ENCODE measurements around the gene MYO19.

MYO19 gene, protein sequence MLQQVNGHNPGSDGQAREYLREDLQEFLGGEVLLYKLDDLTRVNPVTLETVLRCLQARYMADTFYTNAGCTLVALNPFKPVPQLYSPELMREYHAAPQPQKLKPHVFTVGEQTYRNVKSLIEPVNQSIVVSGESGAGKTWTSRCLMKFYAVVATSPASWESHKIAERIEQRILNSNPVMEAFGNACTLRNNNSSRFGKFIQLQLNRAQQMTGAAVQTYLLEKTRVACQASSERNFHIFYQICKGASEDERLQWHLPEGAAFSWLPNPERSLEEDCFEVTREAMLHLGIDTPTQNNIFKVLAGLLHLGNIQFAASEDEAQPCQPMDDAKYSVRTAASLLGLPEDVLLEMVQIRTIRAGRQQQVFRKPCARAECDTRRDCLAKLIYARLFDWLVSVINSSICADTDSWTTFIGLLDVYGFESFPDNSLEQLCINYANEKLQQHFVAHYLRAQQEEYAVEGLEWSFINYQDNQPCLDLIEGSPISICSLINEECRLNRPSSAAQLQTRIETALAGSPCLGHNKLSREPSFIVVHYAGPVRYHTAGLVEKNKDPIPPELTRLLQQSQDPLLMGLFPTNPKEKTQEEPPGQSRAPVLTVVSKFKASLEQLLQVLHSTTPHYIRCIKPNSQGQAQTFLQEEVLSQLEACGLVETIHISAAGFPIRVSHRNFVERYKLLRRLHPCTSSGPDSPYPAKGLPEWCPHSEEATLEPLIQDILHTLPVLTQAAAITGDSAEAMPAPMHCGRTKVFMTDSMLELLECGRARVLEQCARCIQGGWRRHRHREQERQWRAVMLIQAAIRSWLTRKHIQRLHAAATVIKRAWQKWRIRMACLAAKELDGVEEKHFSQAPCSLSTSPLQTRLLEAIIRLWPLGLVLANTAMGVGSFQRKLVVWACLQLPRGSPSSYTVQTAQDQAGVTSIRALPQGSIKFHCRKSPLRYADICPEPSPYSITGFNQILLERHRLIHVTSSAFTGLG

DNA sequence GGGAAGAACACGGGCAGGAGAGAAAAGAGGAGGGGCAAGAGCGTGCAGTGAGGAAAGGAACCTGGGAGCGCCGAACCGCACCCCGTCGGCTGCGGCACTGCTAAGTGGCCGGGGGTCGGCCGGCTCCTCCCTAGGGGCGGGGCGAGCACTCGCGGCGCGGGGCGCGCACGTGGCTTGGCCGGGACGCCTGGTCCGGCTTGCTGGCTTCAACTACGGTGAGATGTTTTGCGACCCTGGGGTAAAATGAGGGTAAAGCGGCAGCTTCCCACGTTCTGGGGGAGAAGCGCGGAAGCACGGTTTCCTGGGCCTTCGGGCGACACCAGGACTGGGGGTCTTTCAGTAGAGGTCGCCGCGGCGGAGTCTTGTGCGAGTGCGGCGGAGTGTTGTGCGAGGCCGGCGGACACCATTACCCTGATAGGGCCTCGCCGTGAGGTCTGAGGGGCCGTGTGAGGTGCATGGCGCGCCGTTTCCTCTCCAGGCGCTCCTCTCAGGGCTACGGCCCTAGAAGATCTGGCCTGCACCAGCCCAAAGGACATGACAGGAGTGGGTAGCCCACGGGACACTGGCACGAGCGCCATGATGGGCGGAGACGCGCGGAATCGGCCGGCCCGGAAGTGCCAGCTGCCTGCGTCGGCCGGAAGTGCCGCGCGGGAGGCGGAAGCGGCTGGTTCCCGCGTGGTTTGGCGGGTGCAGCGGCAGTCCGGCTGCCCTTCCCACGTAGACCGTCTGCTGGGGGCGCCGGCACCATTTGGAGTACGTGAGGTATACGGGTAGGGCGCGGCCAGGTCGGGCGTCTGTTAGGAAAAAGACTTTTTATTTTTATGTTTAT, at the start of gene MYO19, which contains the start of gene PIGW:
TSS of gene MYO19 (minus strand) at position 29 of the 829 bp plus-strand sequence. CDS start 2,330 bp downstream, outside the sequence.
TSS of gene PIGW (plus strand) at position 148 of the 829 bp plus-strand sequence. CDS start 2,115 bp downstream, outside the sequence.
- DNase-seq: peak; percentile 84

DNA sequence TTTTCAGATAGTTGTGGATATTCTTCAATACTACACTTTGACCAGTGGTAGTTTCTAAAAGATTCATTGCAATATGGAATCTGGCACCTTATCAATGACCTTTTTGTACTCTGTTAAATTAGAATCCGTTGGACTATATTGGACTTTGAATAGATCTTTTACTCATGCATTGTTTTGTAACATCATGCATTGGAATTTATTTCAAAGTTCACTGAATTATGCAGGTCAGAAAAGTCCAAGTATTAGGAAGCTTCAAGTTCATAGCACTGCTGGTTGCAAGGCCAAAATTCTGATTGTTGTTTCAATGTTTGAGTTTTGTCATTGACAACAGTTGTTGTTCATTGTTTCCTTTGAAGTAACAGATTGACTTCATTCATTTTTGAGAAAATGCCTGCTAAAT, 49.1 kb upstream of the MYO19 start:
- no peak for DNase-seq

DNA sequence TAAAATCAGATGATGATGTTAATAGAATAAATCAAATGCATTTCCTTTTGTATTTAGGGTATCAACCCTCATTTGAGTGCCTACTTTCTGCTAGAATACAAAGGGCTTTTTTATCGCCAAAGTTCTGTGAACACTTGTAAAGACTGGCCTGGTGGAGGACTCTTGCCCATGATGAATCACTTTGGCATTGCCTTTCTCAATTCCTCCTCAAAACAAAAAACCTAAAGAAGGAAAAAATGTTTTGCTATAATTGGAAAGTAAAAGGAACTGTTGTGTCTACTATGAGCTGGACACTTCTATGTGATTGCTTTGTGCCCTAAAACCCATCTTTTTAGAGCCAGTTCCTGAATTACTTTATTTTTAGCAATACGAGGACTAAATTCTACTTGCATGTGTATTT, 44.0 kb upstream of the MYO19 start:
- DNase-seq: no peak

DNA sequence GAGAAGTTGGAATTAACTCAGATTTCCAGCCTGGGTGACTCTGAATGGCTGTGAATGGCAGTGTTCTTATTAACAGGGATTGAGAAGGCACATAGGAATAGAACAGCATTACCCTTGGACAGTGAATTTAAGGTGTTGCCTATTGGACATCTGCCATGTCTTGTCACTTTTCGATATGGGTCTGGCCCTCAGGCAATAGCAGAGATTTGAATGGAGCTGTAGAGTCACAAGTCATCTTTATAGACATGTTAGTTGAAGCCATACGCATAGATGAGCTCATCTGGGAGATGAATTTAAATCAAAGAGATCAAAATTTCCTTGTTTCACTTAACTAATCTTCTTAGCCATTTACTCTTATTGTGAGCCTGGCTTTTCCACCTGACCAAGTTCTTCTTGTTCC, 42.1 kb upstream of the MYO19 start:
- DNase-seq: no peak

DNA sequence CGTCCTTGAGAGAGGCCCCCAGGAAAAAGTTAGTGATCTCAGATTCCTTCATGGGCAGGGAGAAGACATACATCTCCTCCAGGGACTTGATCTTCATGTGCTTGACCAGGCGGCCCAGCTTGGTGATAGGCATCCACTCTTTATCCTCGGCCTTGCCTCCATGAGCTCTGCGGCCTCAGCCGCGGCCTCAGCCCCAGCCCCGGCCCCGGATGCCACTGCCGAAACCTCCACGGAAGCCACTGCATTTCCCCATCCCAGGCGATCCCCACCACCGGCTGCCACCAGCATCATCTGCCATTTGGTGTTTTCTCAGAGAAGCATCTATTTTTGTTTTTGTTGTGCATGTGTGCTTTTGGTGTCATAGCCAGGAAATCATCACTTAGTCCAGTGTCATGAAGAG, 40.4 kb upstream of the MYO19 start:
- DNase-seq: no peak

DNA sequence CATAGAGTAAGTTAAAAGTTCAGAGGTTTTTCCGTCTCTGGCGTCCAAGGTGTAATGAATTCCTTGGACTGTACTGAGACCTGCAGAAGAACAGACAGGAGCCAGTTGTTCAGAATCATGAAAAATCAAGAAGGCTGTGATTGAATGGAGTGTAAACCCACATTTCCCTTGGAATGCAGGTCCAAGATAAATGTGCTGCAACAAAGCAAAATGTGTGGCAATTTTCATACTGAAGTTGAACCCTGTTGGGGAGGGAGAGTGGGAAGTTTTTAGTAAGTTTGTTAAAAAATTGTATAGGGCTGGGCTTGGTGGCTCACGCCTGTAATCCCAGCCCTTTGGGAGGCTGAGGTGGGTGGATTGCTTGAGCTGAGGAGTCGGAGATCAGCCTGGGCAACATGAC, 31.4 kb upstream of the MYO19 start:
- no peak for DNase-seq

DNA sequence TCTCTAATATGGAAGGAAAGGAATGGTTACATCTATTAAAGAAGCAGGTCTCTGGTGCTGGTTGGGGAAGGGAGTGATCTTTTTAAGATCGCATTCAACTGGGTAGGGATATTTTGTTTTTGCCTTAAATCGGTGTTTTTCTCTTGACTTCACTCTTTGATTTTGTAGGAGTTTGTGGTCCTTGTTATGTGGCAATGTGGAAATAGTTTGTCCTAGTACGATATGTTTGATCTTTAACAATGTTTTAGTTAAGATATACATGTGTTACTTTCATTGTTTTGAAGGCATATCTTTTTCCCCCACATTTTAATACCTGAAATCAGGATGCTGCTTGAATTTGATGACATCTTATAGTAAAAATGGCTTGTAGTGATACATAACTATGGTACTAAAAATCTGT, 18.8 kb upstream of the MYO19 start:
- no peak for DNase-seq

DNA sequence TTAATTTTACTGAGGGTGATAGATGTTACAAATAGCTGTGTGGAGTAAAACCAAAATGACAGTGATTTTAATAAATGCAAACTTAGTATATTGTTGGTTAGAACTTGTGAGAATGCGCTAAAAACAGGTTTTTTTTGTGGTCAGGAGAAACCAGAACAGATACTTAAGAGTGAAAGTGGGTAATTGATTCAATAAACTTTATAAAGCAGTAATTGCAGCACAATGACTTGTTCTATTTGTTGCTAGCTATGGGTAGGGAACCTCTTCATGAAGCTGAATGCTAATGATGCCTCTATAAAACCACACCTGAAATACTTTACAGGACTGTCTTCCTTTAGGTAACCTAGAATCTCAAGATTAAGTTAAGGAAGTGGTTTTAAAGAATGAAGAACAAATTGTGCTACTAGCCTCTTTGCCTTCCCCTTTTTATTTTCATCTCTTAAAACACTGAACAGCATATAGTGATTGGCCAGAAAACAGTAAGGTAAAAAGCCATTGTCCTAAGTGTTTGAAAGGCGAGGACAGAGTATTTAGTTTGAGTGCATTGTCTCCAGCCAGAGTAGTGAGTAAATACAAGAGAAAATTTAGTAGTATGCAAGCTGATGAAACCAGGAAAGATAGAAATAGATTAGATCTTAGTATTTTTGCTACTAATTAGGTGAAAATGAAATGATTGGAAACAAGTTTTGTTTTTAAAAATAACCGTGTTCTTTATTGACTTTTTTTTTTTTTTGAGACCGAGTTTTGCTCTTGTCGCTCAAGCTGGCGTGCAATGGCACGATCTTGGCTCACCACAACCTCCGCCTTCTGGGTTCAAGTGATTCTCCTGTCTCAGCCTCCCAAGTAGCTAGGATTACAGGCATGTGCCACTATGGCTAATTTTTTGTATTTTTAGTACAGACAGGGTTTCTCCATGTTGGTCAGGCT, 16.1 kb upstream of the MYO19 start:
- DNase-seq: no peak

DNA sequence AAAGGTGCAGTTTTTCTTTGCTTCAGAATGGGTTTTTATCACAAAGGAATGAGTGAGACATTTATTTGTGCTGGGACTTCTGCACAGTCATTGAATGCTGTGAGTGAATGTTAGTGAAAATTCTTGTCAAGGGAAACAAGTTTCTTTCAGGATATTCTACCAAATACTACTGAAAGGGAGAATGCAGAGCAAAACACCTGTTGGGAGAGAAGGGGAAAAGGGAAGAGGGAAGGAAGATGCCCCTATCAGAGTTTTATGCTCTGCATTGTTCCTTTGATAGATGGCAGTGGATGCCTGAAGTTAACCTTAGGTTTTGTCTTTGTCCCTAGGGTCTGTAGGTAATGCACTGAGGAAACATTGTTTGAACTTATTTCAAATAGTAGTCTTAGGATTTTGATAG, 13.1 kb upstream of the MYO19 start:
- no peak for DNase-seq

DNA sequence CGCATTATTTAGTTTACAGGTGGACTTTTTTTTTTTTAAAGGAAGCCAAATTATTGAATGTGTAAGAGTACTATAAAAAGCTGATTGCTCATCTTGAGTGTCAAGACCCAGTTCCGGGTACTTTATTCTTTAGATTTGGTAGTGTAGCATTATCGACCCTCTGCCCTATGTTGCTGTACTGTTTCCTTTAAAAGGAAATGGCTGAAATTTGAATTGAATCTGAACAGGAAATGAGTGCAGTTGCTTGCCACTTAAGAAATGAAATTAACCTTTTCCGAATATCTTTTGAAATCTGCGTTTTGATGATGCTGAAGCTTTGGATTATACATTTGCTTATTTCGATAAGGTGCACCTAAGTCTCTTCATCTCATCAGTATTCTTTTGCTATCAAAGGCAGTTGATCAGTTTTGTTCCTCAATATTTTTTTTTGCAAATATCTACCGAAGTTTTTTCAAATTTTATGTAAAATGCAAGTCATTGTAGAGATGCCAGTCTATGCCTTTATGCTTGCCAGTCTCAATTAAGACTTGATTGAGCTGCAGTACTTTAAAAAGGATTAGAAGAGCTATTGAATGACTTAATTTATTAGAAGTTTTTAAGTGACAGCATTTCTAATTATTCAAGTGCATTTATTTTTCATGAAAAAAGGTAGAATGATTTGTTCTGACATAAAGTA, 11.9 kb upstream of the MYO19 start:
- DNase-seq: no peak

DNA sequence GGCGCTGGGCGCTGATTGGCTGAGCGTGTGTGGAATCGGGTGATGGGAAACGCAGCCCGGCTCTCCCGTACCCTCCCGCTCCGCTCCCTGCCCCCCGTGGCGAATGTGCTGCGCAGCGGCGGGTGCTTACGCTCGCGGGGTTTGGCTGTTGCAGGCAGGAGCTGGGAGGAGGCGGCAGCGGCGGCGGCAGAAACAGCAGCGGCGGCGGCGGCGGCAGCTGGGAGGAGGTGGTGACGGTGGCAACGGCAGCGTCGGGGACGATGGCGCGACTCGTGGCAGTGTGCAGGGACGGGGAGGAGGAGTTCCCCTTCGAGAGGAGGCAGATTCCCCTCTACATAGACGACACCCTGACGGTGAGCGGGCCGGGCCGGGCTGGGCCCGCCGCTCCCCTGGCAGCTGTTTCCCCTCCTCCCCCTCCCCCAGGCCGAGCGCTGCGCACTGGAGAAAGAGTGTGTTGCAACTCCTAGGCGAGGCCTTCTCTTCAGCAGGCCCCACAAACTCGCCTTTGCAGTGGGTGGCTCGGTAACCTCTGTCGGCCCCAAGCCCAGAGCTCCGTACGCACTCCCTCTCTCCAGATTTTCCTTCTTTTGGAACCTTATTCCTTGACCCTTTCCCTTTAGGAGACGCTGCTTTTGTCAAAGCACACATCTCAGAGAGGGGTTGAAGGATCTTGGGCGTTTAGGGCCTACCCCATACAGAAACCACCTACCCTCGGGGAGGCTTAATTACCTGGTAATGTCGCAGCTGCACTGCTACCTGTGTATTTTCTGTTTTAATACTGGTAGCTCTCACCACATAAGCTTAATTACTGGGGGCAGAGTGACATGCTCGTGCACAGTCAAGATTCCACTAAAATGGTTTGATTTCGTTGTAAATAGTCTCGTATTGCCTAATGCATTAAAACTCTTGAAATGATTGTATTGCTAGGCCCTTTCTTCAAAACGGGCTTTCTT, 11.1 kb upstream of the MYO19 start:
- DNase-seq: peak; percentile 89

DNA sequence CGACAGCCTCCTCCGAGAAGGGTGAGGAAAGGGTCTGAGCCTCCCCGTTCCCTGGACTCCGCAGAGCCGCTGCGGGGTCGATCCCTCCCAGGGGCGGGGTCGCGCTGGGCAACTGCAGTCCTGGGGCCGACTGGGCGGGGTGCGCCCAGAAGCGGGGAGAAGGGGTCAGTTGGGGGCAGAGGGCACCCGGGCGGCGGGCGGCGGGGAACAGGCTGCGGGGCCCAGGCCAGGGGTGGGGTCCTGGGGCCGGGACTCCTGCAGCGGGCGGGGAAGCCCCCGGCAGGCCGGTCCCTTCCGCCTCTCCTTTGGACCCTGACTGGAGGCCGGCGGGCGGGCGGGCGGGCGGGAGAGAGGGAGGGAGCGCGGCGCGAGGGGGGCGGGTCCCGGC, 10.4 kb upstream of the MYO19 start:
- DNase-seq: no peak

DNA sequence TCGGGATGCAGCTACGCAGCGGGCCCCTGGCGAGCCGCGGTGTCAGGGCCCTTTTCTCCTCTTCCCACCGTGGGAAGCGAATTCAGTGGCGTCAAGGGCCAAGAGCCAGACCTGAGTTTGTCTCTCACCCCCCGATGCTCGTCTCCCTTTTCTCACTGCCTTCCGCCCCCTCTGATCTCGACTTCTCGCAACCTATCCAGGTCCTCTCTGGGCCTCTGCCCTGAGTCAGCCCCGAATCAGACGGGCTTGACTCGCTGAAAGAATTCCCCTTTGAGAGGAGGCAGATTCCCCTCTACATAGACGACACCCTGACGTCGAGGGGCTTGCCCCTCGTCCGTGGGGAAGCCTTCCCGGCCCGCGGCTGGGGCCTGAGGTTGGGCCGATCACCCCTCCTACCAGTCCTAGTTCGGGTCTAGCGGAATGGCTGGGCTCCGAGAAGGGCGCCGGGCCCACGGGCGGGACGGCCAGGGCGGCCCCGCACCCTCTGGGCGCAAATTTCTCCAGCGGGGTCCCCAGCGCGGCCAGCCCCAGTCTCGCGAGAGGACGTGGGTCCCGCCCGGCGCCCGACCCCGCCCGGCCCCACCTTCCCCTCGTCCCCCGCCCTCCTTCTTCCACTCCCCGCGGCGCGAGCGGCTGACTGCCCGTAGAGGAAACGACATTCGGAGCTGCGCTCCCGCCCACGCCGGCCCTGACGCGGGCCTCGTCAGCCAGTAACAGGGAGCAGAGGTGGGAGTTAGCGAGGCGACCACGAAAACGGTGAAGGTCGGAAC, 9.8 kb upstream of the MYO19 start, which contains the start of gene GGNBP2:
TSS of gene GGNBP2 (plus strand) at position 613 of the 770 bp plus-strand sequence. CDS start 806 bp downstream, outside the sequence.
- peak; percentile 70 for DNase-seq

DNA sequence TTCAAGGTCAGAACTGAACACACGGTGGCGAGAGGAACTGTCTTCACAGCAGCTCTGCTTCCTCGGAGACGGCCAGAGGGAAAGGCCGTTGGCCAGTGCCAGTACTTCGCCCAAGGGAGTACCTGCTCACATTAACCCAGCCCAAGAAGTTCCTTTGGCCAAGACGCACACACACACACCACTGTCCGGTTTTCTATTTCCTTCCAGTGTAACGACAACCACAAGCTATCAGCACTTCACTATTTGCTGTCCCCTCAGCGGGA, 9.3 kb upstream of the MYO19 start:
- no peak for DNase-seq

DNA sequence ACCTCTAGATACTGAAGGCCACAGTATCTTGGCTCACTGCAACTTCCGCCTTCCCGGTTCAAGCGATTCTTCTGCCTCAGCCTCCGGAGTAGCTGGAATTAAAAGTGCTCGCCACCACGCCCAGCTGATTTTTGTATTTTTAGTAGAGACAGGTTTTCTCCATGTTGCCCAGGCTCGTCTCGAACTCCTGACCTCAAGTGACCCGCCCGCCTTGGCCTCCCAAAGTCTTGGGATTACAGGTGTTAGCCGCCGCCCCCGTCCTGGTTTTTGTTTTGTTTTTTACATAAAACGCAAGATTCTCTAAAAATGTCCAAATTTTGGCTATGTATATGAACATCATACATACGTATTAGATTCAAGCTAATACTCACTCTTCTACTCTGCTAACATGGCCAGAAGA, 8.1 kb upstream of the MYO19 start:
- no peak for DNase-seq

DNA sequence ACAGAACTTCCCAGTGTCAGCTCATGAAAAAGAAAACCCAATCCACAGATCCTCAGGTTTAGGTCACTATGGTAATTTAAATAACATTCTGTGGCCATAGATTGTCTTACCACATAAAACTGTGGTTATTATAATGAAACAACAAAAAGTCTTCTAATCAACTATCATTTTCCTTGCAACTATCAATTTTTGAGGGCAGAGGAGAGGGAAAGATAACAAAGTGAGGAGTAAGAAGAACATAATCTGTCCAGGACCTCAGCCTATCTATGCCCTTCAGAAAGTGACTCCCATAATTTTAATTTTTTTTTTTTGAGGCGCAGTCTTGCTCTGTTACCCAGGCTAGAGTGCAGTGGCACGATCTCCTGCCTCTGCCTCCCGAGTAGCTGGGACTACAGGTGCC, 6.0 kb upstream of the MYO19 start:
- DNase-seq: no peak

DNA sequence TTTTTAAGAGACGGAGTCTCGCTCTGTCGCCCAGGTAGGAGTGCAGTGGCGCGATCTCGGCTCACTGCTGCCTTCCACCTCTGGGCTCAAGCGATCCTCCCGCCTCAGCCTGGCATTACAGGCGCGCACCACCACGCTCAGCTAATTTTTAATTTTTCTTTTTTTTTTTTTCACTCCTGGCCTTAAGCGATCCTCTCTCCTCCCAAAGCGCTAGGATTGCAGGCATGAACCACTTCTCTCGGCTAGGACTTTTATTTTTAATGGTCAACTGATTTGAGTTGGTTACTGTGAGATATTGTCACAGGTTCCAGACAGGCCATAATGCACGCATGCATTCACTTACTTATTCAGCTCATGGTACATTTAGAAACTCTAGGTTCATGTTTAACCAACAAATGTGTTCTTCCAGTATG, 1.0 kb upstream of the MYO19 start:
- DNase-seq: no peak

DNA sequence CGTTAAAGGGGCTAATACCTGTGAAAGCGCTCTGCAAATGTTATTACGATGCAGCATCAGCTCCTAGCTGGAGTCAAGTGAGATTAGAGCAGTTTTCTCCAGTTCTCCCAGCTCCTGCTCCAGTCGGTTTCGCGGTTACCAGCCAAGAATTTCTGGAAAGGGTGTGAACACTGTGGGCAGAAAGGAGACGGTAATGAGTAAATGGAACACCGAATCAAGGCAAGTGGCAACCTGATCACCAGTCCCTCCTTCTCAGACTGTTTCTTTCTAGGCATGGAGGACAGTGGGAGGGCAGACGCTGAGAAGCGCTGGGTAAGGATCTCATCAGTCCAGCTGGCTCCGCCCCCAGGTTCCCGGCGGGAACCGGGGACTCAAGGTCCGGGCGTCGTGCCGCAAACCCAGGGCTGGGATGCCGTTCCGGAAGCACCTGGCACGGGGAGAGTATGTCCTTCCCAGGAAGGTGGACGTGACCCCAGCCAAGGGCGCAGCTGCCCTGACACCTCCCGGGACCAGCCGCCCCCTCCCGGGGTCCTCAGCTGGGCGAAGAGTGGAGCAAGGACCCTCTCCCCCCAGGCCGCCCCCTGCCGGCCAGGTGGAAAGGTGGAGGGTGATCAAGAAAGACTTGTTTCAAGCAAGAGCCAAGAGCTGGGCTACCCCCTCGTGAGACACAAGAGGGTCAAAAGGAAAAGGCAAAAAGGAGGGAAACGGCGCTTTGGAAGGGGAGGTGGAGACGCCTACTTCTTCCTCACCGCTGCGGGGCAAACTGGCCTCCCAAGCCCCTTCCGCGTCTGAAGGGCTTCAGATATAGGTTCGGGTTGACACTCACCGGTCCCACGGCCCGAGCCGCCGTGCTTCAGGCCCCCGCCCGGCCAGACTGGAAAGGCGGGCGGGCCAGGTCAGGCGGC, 481 bp downstream of the MYO19 start:
- peak; percentile 72 for DNase-seq

Measured in NCI-H748 treated with DMSO at 0.1 percent for 48 hours (cell line).